Myocyte (in vitro differentiated cells): Measurements from ENCODE around the gene NUP62. TPM values are rescaled to one million over a fixed set of nuclear protein-coding genes. Genes with fewer than 3 reads are reported as not detected.

ENCODE experiments used
- DNase-seq: peaks from one replicate; pipeline ENCODE4 v3.0.0-alpha.2; 2012; ENCODE audit warnings: low read depth
- total RNA-seq: library from RNA; depleted of rRNA; stranded (reverse); fragments of >200 nt; gene quantifications from 2 replicates; pipeline ENCODE4 v1.2.3, GENCODE V29; 2014

NUP62 gene
- total RNA-seq, 1 donor from 2014 or later: 54.1 TPM

GRCh38 chr19:49869484-49870308, 59.6 kb downstream of the NUP62 start:
- peak; percentile 100 for DNase-seq

- no peak for DNase-seq
Measured at GRCh38 chr19:49869009-49869483, 60.3 kb downstream of the NUP62 start.

DNA sequence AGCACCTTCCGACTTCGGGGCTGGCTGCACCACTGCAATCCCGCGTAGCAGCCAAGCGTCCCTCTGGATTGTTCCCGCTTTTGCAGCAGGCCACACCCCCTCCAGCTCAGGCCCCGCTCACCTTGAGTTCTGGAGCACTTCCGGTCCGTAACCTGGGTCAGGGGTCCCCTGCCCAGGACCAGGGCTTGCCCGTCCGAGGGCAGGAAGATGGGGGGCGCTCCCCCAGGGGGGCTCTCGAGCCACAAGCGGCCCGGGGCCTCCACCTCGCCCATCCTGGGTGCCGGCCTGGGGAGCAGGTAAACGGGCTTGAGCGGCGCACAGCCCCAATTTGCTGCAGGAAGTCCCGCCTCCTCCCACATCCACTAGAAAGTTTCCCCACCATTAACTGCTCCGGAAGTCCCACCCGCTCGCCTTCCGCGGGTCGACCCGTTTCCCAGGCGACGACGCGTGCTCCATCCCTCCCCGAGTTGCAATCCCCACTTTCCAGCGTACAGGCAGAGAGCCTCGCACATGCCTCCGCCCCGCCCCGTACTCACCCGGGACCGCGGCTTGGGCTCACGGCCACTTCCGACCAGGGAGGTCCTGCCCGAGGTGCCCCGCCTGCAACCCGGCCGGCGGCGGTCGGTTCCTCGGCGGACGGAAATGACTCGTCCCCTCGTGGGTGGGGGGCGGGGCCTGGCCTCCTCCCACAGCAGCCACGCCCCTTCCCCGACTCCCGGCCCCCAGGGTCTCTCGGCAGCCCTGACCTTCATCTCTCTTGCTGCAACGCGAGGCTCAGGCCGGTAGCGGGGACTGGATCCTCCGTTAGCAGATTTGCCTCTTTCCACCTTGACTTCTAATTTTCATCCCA, 62.1 kb downstream of the NUP62 start, which contains the start of gene PNKP:
PNKP (minus strand) TSS at position 644 of the 850 bp plus-strand sequence; CDS start at position 272, 372 bp downstream.
- DNase-seq: peak; percentile 93

DNA sequence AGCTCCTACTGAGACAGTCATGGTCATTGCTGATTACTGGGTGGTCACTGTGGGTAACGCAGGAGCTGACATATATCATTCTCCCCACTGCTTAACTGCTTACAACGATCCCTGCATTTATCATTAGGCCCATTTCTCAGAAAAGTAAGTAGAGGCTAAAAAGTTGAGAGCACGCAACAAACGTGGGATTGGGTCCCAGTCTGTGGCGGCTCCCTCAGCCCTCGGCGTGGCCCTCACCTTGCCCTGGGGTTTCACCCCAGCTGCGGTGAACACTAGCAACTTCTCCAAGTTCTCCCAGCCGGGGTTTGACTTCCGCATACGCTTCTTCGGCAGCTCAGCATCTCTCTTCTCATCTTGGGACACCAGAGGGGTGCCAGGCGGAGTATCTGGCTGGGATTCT, 64.4 kb downstream of the NUP62 start:
- DNase-seq: no peak

GRCh38 chr19:49863935-49864320, 65.4 kb downstream of the NUP62 start:
- DNase-seq: no peak

DNA sequence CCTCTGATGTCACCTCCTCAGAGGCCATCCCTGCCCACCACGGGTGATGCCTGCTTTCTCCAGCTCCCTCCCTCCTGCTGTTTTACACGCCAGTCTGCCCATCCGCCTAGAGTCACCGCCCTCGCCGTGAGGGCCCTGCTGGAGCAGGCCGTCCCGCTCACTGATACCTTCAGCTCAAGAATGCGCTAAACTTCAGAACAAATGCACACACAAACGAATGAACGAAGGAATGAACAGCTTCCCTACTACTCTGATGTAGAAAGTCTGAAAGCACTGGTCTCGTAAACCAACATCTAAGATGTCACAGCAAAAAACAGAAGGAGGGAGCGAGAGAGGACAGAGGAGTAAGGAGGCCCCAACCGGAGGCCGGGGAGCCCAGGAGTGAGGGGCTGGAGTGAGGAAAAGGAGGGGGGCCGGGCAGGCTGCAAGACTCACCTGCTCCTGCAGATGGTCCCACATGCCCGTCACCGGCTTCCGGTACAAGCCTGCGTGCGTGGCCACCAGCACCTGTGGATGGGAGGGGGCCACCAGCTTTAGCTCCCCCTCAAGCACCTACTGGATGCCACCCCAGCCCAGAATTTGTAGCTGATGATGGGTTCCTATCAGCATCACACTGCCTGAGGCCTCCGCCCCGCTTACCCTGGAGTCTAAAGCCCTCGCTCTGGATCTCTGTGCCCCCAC, 65.9 kb downstream of the NUP62 start:
- no peak for DNase-seq

DNA sequence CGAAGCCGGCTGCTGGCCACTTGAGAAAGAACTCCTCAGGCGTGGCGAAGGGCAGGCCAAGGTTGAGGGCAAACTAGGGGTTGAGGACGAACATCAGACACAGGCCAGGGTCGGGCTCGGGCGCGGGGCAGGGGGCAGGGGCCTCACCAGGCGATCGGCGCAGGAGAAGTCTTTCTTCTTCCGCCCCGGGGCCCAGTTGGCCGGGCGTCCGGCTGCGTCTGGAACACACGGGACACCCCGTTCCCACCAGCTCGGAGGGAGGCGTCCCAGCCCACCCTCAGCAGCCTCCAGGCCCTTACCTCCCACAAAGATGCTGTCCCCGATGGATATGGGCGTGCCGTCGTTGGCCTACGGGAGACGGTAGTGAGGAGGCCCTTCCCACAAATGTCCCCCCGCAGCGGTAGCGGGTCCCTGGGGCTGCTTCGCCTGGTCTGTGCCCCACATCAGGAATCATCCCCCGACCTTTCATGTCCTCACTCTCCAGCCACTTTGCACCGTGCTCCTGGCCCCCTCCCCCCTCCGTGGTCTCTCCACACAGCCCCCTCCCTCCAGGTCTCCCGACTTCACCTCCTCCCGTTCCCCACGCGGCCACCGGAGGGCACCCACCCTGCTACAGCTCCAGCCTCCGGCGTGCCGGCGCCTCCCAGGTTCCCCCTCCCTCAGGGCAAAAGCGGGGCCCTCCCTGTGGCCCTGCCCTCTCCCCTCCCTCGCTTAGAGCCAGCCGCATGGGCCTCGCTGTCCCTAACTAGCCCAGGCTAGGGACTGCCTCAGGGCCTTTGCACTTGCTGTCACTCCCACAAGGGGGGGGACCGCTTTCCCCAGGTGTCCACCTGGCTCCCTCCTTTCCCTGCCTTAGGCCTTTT, 66.7 kb downstream of the NUP62 start:
- no peak for DNase-seq

DNA sequence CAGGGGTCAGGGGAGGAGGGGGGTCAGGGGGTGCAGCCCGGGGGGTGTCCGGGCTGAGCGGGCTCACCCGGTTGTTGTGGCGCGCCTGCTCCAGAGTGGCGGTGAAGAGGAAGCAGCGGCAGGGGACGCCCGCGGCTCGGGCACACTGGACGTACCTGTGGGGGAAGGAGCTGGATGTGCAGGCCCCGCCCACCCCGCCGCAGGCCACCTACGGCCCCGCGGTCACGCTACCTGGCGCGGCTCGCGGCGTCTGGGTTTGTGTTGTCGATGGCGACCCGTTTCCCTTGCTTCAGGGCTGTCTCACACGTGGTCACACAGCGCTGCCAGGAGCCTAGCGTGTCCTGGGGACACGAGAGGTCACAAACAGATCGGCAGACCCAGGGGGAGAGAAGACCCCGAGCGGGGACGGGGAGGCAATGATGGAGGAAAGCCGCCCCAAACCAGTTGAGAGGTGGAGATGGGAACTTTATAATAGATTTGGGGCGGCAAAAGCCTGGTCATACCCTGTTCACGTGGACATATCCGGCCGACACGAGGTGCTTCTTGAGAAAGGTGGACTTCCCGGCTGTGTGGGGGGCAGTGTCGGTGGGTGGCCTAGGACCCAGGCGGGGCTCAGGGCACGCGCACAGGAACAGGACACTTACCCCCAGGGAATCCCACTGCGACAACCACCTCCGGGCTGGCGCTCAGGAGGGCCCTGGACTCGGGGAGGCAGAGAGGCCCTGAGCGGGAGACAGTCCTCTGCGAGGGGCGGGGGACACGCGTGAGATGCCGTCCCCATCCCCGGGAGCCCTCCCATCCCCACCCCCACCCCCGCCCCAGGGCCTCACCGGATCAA, 67.5 kb downstream of the NUP62 start:
- DNase-seq: no peak

DNA sequence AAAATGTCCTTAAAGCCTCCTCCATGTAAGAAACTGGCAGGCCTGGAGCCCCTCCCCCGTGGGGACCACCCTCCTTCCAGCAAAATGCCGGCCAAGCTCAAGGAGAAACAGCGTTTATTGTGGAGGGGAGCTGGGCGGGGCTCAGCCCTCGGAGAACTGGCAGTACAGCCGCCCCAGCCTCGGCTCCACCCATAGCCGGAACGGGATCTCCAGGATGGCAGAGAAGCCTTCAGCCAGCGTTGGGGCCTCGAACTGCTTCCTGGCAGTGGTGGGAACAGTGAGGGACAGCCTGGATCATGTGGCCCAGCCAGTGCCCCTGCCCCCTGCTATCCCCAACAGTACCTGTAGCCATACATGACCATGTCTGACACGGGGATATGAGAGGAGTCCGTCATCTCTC, 68.2 kb downstream of the NUP62 start:
- DNase-seq: no peak

DNA sequence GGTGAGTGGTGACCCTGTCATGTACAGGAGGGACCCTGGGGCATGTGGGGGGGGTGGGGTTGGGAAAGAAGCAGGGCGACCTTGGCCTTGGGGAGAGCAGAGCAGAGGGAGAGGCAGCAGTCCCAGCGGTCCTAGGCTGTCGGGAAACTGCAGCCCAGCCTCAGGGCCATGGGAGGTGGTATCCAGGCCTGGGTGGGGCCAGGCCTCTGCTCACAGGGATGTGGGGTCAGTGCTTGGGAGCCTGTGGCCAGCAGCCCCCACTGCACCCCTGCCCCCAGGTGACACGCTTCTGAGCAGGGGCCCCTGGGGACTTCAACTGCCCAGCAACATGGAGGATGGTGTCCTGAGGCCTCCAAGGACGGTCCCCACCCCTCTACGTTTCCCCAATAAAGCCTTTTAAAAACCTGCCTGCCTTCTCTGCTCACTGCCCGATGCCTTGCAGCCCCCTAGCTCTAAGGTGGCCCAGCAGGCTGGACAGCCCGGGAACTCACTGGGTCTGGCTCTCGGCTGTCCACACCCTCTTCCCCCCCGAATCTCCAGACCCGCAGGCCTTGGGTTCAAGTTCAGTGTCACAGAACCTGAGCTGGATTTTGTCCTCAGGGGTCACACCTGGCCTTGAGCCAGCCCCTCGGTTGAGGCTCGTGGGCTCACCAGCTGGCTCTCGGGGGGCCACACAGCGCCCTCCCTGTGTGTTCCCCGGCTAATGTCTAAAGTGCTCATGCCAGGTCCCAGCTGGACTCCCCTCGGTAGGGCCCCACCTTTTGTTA, 68.8 kb downstream of the NUP62 start:
- DNase-seq: no peak

- no peak for DNase-seq
Measured at GRCh38 chr19:49859682-49860335, 69.5 kb downstream of the NUP62 start.

GRCh38 chr19:49858088-49858985, 71.0 kb downstream of the NUP62 start:
- peak; percentile 72 for DNase-seq

DNA sequence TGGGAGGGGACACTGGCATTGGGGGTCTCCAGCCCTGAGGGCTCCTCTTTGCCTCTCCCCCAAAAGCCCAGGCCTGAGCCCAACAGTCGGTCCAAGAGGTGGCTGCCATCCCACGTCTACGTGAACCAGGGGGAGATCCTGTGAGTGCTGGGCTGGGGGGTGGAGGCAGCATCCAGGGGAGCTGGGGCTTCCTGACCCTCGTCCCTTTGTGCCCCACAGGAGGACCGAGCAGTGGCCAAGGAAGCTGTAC, 71.5 kb downstream of the NUP62 start:
- DNase-seq: no peak

- DNase-seq: no peak
Measured at GRCh38 chr19:49857061-49857837, 72.1 kb downstream of the NUP62 start.
